8988T (cell line): ENCODE measurements around the gene PLA2R1.
"Not testable (repeated sequence)": the region's sequence is repeated elsewhere in the genome, so short reads cannot be mapped to it uniquely, and the experiment has no call there.

ENCODE experiments used
- DNase-seq: peaks from one replicate; pipeline ENCODE4 v3.0.0; 2011

Gene PLA2R1

GRCh38 chr2:159976527-159977160 is 85.8 kb downstream of the PLA2R1 start:
- DNase-seq: no peak

- DNase-seq: no peak
Observed at GRCh38 chr2:159973325-159973724, 89.1 kb downstream of the PLA2R1 start.

- DNase-seq: no peak
Observed at GRCh38 chr2:159971365-159972152, 90.9 kb downstream of the PLA2R1 start.

- not testable (repeated sequence) for DNase-seq
Observed at GRCh38 chr2:159970548-159970947, 91.9 kb downstream of the PLA2R1 start.

- DNase-seq: peak; percentile 27
Observed at GRCh38 chr2:159968279-159968900, 94.0 kb downstream of the PLA2R1 start.

GRCh38 chr2:159963700-159964099 is 98.7 kb downstream of the PLA2R1 start:
- DNase-seq: no peak

GRCh38 chr2:159962513-159962912 is 99.9 kb downstream of the PLA2R1 start:
- DNase-seq: not testable (repeated sequence)

- DNase-seq: no peak
Observed at GRCh38 chr2:159961451-159961850, 101.0 kb downstream of the PLA2R1 start.

GRCh38 chr2:159961037-159961436 is 101.4 kb downstream of the PLA2R1 start:
- no peak for DNase-seq

GRCh38 chr2:159960414-159960813 is 102.0 kb downstream of the PLA2R1 start:
- DNase-seq: no peak

GRCh38 chr2:159959136-159959535 is 103.3 kb downstream of the PLA2R1 start:
- no peak for DNase-seq

GRCh38 chr2:159953136-159953823 is 109.1 kb downstream of the PLA2R1 start:
- DNase-seq: no peak

- DNase-seq: no peak
Observed at GRCh38 chr2:159946326-159946999, 116.0 kb downstream of the PLA2R1 start.

- DNase-seq: no peak
Observed at GRCh38 chr2:159944874-159945273, 117.5 kb downstream of the PLA2R1 start.

GRCh38 chr2:159942146-159942545 is 120.3 kb downstream of the PLA2R1 start:
- no peak for DNase-seq

- DNase-seq: no peak
Observed at GRCh38 chr2:159941729-159942128, 120.7 kb downstream of the PLA2R1 start.

GRCh38 chr2:159939946-159940345 is 122.5 kb downstream of the PLA2R1 start:
- DNase-seq: no peak

- DNase-seq: no peak
Observed at GRCh38 chr2:159938395-159938794, 124.0 kb downstream of the PLA2R1 start.

GRCh38 chr2:159936471-159936870 is 125.9 kb downstream of the PLA2R1 start:
- DNase-seq: no peak

GRCh38 chr2:159933727-159934049 is 128.7 kb downstream of the PLA2R1 start:
- no peak for DNase-seq

GRCh38 chr2:159933040-159933726 is 129.2 kb downstream of the PLA2R1 start:
- no peak for DNase-seq

GRCh38 chr2:159926695-159927094 is 135.7 kb downstream of the PLA2R1 start:
- no peak for DNase-seq
